Measurements from ENCODE around the gene HS3ST5.

DNA sequence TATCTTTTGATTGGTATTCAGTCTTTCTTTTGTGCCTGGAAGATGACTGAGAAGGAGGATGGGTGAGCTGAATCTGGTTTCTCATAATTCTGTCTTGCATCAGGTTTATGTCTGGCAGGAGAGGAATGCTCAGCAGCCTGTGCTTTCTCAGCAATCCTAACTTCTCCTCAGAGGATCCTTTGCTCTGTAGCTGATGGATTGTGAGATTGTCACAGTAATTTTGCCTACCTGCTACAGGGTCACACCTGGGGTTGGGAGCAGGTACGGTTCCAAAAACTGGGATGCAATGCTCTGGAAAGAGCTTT lies 2.1 kb upstream of the HS3ST5 start:
- TF ChIP-seq, protein P1, sequence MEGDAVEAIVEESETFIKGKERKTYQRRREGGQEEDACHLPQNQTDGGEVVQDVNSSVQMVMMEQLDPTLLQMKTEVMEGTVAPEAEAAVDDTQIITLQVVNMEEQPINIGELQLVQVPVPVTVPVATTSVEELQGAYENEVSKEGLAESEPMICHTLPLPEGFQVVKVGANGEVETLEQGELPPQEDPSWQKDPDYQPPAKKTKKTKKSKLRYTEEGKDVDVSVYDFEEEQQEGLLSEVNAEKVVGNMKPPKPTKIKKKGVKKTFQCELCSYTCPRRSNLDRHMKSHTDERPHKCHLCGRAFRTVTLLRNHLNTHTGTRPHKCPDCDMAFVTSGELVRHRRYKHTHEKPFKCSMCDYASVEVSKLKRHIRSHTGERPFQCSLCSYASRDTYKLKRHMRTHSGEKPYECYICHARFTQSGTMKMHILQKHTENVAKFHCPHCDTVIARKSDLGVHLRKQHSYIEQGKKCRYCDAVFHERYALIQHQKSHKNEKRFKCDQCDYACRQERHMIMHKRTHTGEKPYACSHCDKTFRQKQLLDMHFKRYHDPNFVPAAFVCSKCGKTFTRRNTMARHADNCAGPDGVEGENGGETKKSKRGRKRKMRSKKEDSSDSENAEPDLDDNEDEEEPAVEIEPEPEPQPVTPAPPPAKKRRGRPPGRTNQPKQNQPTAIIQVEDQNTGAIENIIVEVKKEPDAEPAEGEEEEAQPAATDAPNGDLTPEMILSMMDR (IDR thresholded peaks at IDR 0.05), result no peak
- no peak for TF ChIP-seq POLR2A (IDR thresholded peaks at IDR 0.05)

All from thyroid gland (tissue), 4 donors.